Astrocyte (in vitro differentiated cells and primary cell): ENCODE data around the gene GDF7. TPM values are rescaled to one million over a fixed set of nuclear protein-coding genes. Genes with fewer than 3 reads are reported as not detected.

ENCODE experiments used
- DNase-seq: peaks from one replicate; pipeline ENCODE4 v3.0.0-alpha.2; 2010; ENCODE audit warnings: low read depth
- FAIRE-seq: peaks from 2 replicates; lab custom pipeline; 2011; peaks lifted over from hg19 to GRCh38; lab: Jason Lieb, UNC
- H2AFZ ChIP-seq: 2 replicates; pipeline ENCODE4 v1.6.0; 2012; ENCODE audit warnings: low read depth, low read length, inconsistent platforms
- H3K27ac ChIP-seq: 2 replicates; pipeline ENCODE4 v1.5.1; 2011; ENCODE audit warnings: low read depth, low read length, inconsistent platforms
- H3K27me3 ChIP-seq: 2 replicates; pipeline ENCODE4 v1.6.0; 2011; ENCODE audit warnings: low read length, inconsistent platforms; ENCODE audit not compliant: insufficient read depth
- H3K36me3 ChIP-seq: 2 replicates; pipeline ENCODE4 v1.5.1; 2011; ENCODE audit warnings: low read length, inconsistent platforms; ENCODE audit not compliant: insufficient read depth
- H3K4me1 ChIP-seq: 2 replicates; pipeline ENCODE4 v1.5.1; 2011; ENCODE audit warnings: low read length, inconsistent platforms; ENCODE audit not compliant: insufficient read depth
- H3K4me2 ChIP-seq: 2 replicates; pipeline ENCODE4 v1.6.0; 2012; ENCODE audit warnings: low read length, inconsistent platforms
- H3K4me3 ChIP-seq: 2 replicates; pipeline ENCODE4 v1.5.1; 2011; ENCODE audit warnings: low read depth, mild to moderate bottlenecking, low read length, inconsistent platforms; ENCODE audit not compliant: insufficient read depth
- H3K79me2 ChIP-seq: 2 replicates; pipeline ENCODE4 v1.6.0; 2012; ENCODE audit warnings: mild to moderate bottlenecking, low read length, inconsistent platforms; ENCODE audit not compliant: insufficient read depth
- H3K9ac ChIP-seq: 2 replicates; pipeline ENCODE4 v1.6.0; 2012; ENCODE audit warnings: mild to moderate bottlenecking, low read length, inconsistent platforms
- H3K9me3 ChIP-seq: 2 replicates; pipeline ENCODE4 v1.5.1; 2012; ENCODE audit warnings: low read depth, mild to moderate bottlenecking, low read length, inconsistent platforms; ENCODE audit not compliant: insufficient read depth
- H4K20me1 ChIP-seq: 2 replicates; pipeline ENCODE4 v1.6.0; 2012; ENCODE audit warnings: low read length, inconsistent platforms; ENCODE audit not compliant: insufficient read depth
- H3K27ac Mint-ChIP-seq: one replicate; pipeline ENCODE4 v1.8.0; 2021; ENCODE audit warnings: mild to moderate bottlenecking, mixed read lengths; ENCODE audit not compliant: unreplicated experiment
- H3K27me3 Mint-ChIP-seq: one replicate; pipeline ENCODE4 v1.8.0; 2021; ENCODE audit warnings: low read depth, mixed read lengths; ENCODE audit not compliant: unreplicated experiment
- H3K36me3 Mint-ChIP-seq: one replicate; pipeline ENCODE4 v1.8.0; 2021; ENCODE audit warnings: low read depth, mixed read lengths; ENCODE audit not compliant: unreplicated experiment
- H3K4me1 Mint-ChIP-seq: one replicate; pipeline ENCODE4 v1.8.0; 2021; ENCODE audit warnings: low read depth, mixed read lengths; ENCODE audit not compliant: unreplicated experiment
- H3K4me3 Mint-ChIP-seq: one replicate; pipeline ENCODE4 v1.8.0; 2021; ENCODE audit warnings: mild to moderate bottlenecking, moderate library complexity, mixed read lengths; ENCODE audit not compliant: unreplicated experiment
- H3K9me3 Mint-ChIP-seq: one replicate; pipeline ENCODE4 v1.8.0; 2021; ENCODE audit warnings: mild to moderate bottlenecking, mixed read lengths; ENCODE audit not compliant: unreplicated experiment
- CTCF ChIP-seq: IDR thresholded peaks from 2 replicates; pipeline ENCODE4 v1.5.1; 2011; ENCODE audit warnings: low read depth, mild to moderate bottlenecking, inconsistent platforms, low read length, moderate library complexity; ENCODE audit not compliant: insufficient read depth
- EZH2 ChIP-seq: IDR thresholded peaks from 2 replicates; pipeline ENCODE4 v1.6.1; 2012; ENCODE audit warnings: mild to moderate bottlenecking, low read length, inconsistent platforms; ENCODE audit not compliant: insufficient read depth
- total RNA-seq: library from RNA; stranded (reverse); gene quantifications from 2 replicates; pipeline ENCODE4 v1.2.1, GENCODE V29; 2021

The GDF7 gene
- total RNA-seq, 1 donor from 2014 or later, result 1.9 TPM

DNA sequence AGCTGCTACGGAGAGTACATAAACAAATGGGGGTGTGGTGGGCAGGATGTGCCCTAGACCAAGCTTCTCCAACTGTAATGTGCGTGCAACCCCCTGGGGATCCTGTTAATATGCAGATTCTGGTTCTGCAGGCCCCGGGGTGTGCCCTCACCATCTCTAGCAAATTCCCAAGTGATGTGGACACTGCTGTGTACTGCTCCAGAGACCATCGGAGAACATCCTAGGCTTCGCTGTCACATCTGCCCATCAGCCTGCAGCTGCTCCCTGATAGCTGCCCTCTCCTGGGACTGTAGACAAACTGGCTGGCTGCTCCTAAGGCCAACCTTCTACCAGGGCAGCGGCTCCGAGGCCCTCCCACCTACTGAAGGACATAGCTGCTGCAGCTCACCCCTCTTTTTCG, 19.2 kb upstream of the GDF7 start:
- no peak for TF ChIP-seq EZH2
- no peak for TF ChIP-seq CTCF
- H4K20me1 ChIP-seq, result no peaks in the 10 kb centered on the region
- FAIRE-seq, result no peak
- no peaks in the 10 kb centered on the region for H3K27me3 Mint-ChIP-seq
- H3K9me3 Mint-ChIP-seq, result no peaks in the 10 kb centered on the region
- peaks cover 13% of the 10 kb centered on the region for H3K4me1 ChIP-seq
- H3K27ac ChIP-seq, result no peak overlapping the region
- H3K9ac ChIP-seq, result no peak overlapping the region
- peaks cover 7% of the 10 kb centered on the region for H3K36me3 Mint-ChIP-seq
- peaks cover 26% of the 10 kb centered on the region for H3K4me1 Mint-ChIP-seq
- no peak overlapping the region for H3K4me2 ChIP-seq
- H3K27ac Mint-ChIP-seq, result no peak overlapping the region
- H3K9me3 ChIP-seq, result no peaks in the 10 kb centered on the region
- no peaks in the 10 kb centered on the region for H3K27me3 ChIP-seq
- no peak overlapping the region for H2AFZ ChIP-seq
- no peak overlapping the region for H3K4me3 Mint-ChIP-seq
- no peaks in the 10 kb centered on the region for H3K36me3 ChIP-seq
- H3K79me2 ChIP-seq, result peaks cover 16% of the 10 kb centered on the region
- H3K4me3 ChIP-seq, result no peak overlapping the region
- DNase-seq, result no peak

GRCh38 chr2:20648206-20648605, 18.7 kb upstream of the GDF7 start:
- no peaks in the 10 kb centered on the region for H4K20me1 ChIP-seq
- no peaks in the 10 kb centered on the region for H3K9me3 ChIP-seq
- H3K4me3 ChIP-seq, result no peak overlapping the region
- H3K36me3 Mint-ChIP-seq, result peaks cover 7% of the 10 kb centered on the region
- no peak overlapping the region for H3K27ac ChIP-seq
- H3K36me3 ChIP-seq, result no peaks in the 10 kb centered on the region
- no peaks in the 10 kb centered on the region for H3K27me3 Mint-ChIP-seq
- no peak overlapping the region for H3K9ac ChIP-seq
- peaks cover 16% of the 10 kb centered on the region for H3K79me2 ChIP-seq
- TF ChIP-seq CTCF, result no peak
- TF ChIP-seq EZH2, result no peak
- H3K27ac Mint-ChIP-seq, result no peak overlapping the region
- no peak for DNase-seq
- H3K27me3 ChIP-seq, result no peaks in the 10 kb centered on the region
- peaks cover 13% of the 10 kb centered on the region for H3K4me1 ChIP-seq
- no peak for FAIRE-seq
- no peak overlapping the region for H3K4me2 ChIP-seq
- H2AFZ ChIP-seq, result no peak overlapping the region
- no peaks in the 10 kb centered on the region for H3K9me3 Mint-ChIP-seq
- no peak overlapping the region for H3K4me3 Mint-ChIP-seq
- peaks cover 26% of the 10 kb centered on the region for H3K4me1 Mint-ChIP-seq

DNA sequence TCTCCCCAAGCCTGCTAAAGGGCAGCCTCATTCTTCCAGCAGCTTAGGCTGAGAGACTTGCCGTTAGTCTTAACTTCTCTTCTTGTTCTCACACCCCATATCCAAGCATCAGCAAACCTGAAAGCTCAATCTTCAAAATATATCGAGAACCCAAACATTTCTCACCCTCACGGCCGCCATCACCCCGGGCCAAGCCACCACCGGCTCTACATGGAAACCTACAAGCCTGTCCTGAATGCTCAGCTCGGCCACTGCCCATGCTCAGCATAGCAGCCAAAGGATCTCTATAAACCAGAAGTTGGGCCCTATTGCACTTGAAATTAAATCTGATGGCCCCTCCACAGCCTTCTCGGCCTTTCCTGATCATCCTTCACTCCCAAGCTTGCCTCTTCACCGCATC, 18.1 kb upstream of the GDF7 start:
- no peak overlapping the region for H2AFZ ChIP-seq
- no peak overlapping the region for H3K4me2 ChIP-seq
- no peak overlapping the region for H3K4me3 ChIP-seq
- FAIRE-seq (no peak), DNase-seq (no peak)
- H3K79me2 ChIP-seq, result peaks cover 16% of the 10 kb centered on the region
- no peaks in the 10 kb centered on the region for H3K9me3 Mint-ChIP-seq
- H3K4me1 ChIP-seq, result peaks cover 13% of the 10 kb centered on the region
- H3K9ac ChIP-seq, result no peak overlapping the region
- H3K27me3 ChIP-seq, result no peaks in the 10 kb centered on the region
- no peaks in the 10 kb centered on the region for H3K36me3 ChIP-seq
- TF ChIP-seq EZH2 (no peak), CTCF (no peak)
- H3K4me3 Mint-ChIP-seq, result no peak overlapping the region
- H4K20me1 ChIP-seq, result no peaks in the 10 kb centered on the region
- H3K27me3 Mint-ChIP-seq, result no peaks in the 10 kb centered on the region
- H3K9me3 ChIP-seq, result no peaks in the 10 kb centered on the region
- H3K27ac Mint-ChIP-seq, result peak overlapping the region; percentile 85
- peaks cover 7% of the 10 kb centered on the region for H3K36me3 Mint-ChIP-seq
- H3K27ac ChIP-seq, result no peak overlapping the region
- peaks cover 26% of the 10 kb centered on the region for H3K4me1 Mint-ChIP-seq
